Measurements from ENCODE around the gene FAM50A. TPM values are rescaled to one million over a fixed set of nuclear protein-coding genes. Genes with fewer than 3 reads are reported as not detected.

Gene FAM50A
- total and polyA plus RNA-seq, 2 experiments from 2014 or later, result 81.8 to 147 TPM

DNA sequence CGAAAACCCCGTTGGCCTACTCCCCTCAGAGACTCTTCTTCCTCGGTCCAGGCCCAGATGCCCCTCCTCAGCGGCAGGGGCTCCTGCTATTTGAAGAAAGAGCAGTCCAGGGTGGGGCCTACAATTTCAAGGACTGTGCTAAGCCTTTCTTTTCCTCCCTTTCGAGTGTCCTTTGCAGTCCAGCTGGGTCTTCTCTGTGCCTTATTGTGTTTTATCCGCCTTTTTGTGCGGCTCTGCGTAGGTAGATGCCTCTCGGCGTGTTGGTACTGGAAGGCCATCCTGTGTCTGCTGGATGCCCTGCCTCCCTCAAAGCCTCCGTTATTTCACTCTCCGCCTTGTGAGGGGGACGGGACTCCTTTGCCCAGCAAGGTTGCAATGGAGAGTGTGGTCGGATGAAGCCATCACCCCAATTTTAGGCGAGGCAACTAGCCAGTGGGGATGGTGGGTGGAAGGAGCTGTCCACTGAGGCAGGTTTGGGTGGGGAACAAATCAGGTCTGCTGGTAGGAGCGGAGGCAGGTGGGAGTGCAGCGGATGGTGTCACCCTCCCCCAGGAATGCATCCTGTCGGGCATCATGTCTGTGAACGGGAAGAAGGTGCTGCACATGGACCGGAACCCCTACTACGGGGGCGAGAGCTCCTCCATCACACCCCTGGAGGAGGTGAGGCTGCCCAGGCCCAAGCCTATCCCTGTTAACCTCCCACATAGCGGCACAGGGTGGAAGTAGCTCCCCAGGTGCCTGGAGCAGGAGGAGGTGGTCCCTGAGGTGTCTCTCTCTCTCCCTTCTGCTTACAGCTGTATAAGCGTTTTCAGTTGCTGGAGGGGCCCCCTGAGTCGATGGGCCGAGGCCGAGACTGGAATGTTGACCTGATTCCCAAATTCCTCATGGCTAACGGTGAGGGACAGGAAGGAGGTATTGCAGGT lies 5.7 kb upstream of the FAM50A start:
- Histone ChIP-seq H3K36me3 (no peaks in the 10 kb centered on the region), H3K4me3 (peak overlapping the region; percentile 74), H3K9me3 (ENCODE audit: low read depth) (no peaks in the 10 kb centered on the region), H3K27me3 (no peaks in the 10 kb centered on the region), H3K27ac (no peak overlapping the region), H3K4me1 (ENCODE audit: low read depth) (no peaks in the 10 kb centered on the region)
- no peak for TF ChIP-seq CTCF (IDR thresholded peaks at IDR 0.05; ENCODE audit: low read depth, low read length)
- no peak for DNase-seq (ENCODE audit: low read depth in 1 of 2, low spot score in 1 of 2)

- TF ChIP-seq CTCF (IDR thresholded peaks at IDR 0.05; ENCODE audit: low read depth, low read length), result no peak
- no peaks in the 10 kb centered on the region for H3K36me3 ChIP-seq
Measured at GRCh38 chrX:154439841-154440240, 4.1 kb upstream of the FAM50A start.

DNA sequence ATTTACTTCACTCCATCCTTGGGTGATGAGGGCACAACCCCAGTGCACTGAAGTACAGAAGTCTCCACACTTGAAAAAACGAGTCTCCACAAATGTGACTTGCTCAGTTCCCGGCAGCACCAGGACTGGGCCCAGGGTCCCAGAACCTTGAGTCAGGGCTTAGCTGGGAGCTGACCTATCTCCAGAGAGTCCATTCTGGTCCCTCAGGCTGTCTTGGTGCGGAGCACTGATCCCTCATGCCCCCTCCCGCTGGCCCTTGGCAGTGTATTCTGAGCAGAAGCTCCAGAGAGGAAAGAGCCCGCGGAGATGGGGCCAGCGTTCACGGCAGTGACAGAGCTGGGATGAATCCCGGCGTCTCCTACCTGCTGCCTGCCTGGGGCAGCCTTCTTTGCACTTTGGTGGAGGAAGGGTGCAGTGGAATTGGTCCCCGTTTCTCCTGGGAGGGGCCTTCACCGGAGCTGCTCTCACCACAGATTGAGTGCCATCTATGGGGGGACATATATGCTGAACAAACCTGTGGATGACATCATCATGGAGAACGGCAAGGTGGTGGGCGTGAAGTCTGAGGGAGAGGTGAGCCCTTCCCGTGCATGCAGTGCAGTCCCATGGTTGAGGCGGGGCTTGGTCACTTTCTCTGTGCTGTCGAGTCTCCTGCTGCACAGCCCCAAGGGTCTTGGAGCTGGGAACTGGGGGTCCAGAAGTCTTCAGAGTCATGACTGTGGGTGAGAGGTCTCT lies 3.2 kb upstream of the FAM50A start:
- no peaks in the 10 kb centered on the region for H3K27me3 ChIP-seq
- TF ChIP-seq CTCF (IDR thresholded peaks at IDR 0.05; ENCODE audit: low read depth, low read length), result no peak
- no peak overlapping the region for H3K27ac ChIP-seq
- no peak overlapping the region for H3K4me3 ChIP-seq
- no peaks in the 10 kb centered on the region for H3K36me3 ChIP-seq
- DNase-seq (ENCODE audit: low read depth in 1 of 2, low spot score in 1 of 2), result no peak
- no peaks in the 10 kb centered on the region for H3K4me1 ChIP-seq (ENCODE audit: low read depth)
- H3K9me3 ChIP-seq (ENCODE audit: low read depth), result no peaks in the 10 kb centered on the region

More at GRCh38 chrX:154439841-154440240, 4.1 kb upstream of the FAM50A start:
- Histone ChIP-seq H3K9me3 (ENCODE audit: low read depth) (no peaks in the 10 kb centered on the region), H3K27me3 (no peaks in the 10 kb centered on the region), H3K27ac (no peak overlapping the region), H3K4me3 (no peak overlapping the region), H3K4me1 (ENCODE audit: low read depth) (no peaks in the 10 kb centered on the region)
- no peak for DNase-seq (ENCODE audit: low read depth in 1 of 2, low spot score in 1 of 2)

- H3K27ac ChIP-seq, result no peak overlapping the region
- H3K9me3 ChIP-seq (ENCODE audit: low read depth), result no peaks in the 10 kb centered on the region
- TF ChIP-seq CTCF (IDR thresholded peaks at IDR 0.05; ENCODE audit: low read depth, low read length), result no peak
- H3K4me1 ChIP-seq (ENCODE audit: low read depth), result no peaks in the 10 kb centered on the region
- no peak overlapping the region for H3K4me3 ChIP-seq
- DNase-seq (ENCODE audit: low read depth in 1 of 2, low spot score in 1 of 2), result no peak
- H3K36me3 ChIP-seq, result no peaks in the 10 kb centered on the region
- no peaks in the 10 kb centered on the region for H3K27me3 ChIP-seq
Measured at GRCh38 chrX:154441564-154441963, 2.4 kb upstream of the FAM50A start.

DNA sequence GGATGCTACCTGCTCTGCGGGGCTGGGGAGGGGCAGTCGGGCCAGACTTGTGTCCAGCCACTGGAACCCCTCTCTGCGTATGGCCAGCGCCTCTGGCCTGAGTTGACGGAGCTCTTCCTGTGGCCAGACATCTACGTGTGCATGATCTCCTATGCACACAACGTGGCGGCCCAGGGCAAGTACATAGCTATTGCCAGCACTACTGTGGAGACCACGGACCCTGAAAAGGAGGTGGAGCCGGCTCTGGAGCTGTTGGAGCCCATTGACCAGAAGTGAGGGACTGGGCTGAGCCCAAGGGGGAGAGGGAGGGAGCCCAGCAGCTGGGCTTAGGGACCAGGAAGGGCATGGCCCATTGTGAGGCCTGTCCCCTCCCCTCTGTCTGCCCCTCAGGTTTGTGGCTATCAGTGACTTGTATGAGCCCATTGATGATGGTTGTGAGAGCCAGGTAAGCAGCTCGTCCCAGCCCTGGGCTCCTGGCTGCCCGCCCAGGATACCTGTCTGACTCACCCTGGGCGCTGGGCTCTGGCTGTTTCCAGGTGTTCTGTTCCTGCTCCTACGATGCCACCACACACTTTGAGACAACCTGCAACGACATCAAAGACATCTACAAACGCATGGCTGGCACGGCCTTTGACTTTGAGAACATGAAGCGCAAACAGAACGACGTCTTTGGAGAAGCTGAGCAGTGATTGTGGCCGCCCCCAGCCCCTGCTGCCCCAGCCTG lies 1.8 kb upstream of the FAM50A start:
- DNase-seq (ENCODE audit: low read depth in 1 of 2, low spot score in 1 of 2), result no peak
- Histone ChIP-seq H3K27me3 (no peaks in the 10 kb centered on the region), H3K4me3 (no peak overlapping the region), H3K36me3 (no peaks in the 10 kb centered on the region), H3K4me1 (ENCODE audit: low read depth) (no peaks in the 10 kb centered on the region), H3K9me3 (ENCODE audit: low read depth) (no peaks in the 10 kb centered on the region), H3K27ac (no peak overlapping the region)
- TF ChIP-seq CTCF (IDR thresholded peaks at IDR 0.05; ENCODE audit: low read depth, low read length), result no peak
